ENCODE data around the gene IPPK. TPM values are rescaled to one million over a fixed set of nuclear protein-coding genes. Genes with fewer than 3 reads are reported as not detected.

The IPPK gene
- total RNA-seq, 2 donors from 2014 or later: 7.1 to 9.5 TPM

DNA sequence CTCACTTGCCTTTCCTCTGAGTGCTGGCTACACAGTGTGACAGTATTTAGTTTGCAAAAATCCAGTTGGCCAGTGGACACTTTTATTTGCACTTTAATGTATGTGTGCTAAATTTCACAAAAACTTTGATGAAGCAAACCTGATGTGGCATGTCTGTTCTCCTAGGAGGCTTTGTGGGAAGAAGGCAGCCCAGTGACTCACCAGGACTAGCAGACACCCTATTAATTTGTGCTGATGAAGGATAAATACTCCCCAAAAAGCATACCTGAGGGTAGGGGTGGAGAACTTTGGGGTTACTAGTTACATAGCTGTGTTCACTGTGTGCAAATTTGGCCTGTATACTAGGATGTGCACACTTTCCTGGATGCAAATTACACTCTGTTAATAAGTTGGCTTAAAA is 39.3 kb upstream of the IPPK start:
- intact Hi-C loops (cut with DNase I, micrococcal nuclease): no loop called here
- no peak for ATAC-seq
- no peak for DNase-seq

DNA sequence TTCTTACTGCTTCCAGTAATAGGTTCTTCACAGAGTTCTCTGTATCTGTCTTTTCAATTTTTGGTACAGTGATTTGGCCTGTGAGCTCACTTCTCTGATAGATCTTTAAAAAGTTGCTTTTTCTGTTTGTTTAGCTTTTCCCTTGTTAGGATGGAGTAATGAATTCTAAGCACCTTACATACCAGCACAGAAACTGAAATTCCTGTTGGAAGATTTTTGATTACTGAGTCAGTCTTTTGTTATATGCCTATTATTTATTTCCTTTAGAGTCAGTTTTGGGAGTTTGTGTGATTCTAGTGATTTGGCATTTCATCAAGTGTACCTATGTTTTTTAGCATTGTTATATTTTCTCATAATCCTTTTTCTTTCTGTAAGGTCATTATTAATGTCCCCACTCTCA is 37.6 kb upstream of the IPPK start:
- intact Hi-C loops (cut with DNase I, micrococcal nuclease): no loop called here
- DNase-seq (no peak), ATAC-seq (no peak)

DNA sequence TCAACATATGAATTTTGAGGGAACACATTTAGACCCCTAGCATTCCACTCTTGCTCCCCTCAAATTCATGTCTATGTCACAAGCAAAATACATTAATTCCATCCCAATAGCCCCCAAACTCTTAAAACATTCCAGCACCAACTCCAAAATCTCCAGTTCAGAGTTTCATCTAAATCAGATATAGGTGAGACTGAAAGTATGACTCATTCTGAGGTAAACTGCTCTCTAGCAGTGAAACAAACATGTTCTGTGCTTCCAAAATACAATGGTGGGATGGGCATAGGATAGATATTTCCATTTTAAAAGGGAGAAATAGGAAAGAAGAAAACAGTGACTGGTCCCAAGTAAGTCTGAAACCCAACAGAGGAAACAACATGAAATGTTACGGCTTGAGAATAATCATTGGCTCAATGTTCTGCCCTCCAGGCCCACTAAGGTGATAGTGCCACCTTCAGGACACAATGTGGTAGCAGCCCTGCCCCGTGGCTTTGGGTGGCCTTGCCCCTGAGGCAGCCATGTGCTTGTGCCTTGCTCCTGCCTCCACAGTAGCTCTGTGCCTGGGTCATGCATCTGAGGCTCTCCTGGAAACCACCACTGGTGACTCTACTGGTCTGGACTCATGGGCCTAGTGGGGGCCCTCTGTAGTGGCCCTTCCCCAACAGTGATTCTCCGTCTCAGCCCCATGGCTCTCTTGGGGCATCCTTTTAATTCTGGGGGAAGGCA is 36.4 kb upstream of the IPPK start:
- intact Hi-C loops (cut with DNase I, micrococcal nuclease): no loop called here
- ATAC-seq (peak; percentile 66), DNase-seq (no peak)

DNA sequence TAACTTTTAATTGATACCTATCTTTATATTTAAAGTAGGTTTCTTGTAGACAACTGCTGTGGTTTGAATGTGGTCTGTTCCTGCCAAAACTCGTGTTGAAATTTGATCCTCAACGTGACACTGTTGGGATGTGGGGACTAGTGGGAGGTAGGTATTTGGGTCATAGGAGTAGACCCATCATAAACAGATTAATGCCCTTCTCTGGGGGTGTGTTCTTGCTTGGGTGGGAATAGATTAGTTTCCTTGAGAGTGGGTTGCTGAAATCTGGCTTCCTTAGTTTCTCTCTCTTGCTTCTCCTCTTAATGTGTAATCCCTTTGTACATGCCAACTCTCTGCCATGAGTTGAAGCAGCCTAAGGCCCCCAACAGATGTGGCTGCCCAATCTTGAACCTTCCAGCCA is 34.6 kb upstream of the IPPK start:
- no peak for DNase-seq
- intact Hi-C loops (cut with DNase I, micrococcal nuclease): no loop called here
- no peak for ATAC-seq

DNA sequence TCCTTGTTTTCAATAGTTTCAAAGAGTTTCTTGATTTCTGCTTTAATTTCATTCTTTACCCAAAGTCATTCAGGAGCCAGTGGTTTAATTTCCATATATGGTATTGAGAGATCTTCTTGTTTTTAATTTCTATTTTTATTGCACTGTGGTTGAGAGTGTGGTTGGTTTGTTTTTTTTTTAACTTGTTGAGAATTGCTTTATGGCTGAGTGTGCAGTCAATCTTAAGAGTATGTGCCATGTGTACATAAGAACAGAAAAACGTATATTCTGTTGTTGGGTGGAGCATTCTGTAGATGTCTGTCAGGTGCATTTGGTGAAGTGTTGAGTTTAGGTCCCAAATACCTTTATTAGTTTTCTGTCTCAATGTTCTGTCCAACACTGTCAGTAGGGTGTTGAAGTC is 26.7 kb upstream of the IPPK start:
- no peak for DNase-seq
- ATAC-seq: no peak
- intact Hi-C loops (cut with DNase I, micrococcal nuclease): no loop called here

DNA sequence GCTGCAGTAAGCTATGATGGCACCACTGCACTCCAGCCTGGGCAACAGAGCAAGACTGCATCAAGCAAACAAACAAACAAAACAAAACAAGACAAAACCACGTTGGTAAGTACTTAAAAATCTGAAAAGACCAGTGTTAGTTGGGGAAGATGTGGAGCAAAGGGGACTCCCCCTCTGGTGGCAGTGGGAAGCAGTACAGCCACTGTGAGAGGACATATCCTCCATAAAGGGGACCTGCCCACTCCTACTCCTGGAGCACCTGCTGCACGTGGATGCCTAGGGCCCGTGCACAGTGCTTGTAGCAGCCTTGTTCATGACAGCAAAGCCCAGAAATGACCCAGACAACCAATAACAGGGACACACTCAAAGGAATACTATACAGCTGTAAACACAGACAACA is 17.0 kb upstream of the IPPK start:
- intact Hi-C loops (cut with DNase I, micrococcal nuclease): no loop called here

DNA sequence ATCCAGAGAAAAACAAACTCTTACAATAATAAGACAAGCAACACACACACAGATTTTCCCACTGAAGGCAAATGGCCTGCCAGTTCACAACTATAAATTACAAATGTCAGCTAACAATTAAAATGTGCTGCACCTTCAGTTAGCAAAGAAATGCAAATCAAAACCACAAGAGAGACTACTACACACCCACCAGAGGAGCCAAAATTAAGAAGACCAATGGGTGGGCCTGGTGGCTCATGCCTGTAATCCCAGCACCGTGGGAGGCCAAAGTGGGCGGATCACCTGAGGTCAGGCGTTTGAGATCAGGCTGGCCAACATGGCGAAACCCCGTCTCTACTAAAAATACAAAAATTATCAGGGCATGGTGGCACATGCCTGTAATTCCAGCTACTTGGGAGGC is 15.1 kb upstream of the IPPK start:
- no peak for ATAC-seq
- intact Hi-C loops (cut with DNase I, micrococcal nuclease): no loop called here
- no peak for DNase-seq

More for the DNA sequence above, 17.0 kb upstream of the IPPK start:
- no peak for ATAC-seq
- DNase-seq: no peak

DNA sequence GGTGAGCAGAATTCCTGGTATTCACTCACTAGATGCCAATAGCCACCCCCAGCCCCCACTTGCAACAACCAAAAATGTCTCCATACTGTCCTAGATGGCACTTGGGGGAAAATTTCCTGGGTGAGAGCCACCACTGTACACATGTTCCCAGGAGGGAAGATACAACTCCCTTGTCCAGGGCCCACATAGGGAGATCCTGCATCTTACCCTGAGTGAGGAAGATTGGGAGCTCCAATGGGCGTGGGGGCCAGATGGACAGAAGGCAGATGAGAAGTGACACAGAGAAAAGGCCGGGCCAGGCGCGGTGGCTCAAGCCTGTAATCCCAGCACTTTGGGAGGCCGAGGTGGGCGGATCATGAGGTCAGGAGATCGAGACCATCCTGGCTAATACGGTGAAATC is 12.3 kb upstream of the IPPK start:
- DNase-seq (no peak), ATAC-seq (no peak)
- intact Hi-C loops (cut with DNase I, micrococcal nuclease): no loop called here

DNA sequence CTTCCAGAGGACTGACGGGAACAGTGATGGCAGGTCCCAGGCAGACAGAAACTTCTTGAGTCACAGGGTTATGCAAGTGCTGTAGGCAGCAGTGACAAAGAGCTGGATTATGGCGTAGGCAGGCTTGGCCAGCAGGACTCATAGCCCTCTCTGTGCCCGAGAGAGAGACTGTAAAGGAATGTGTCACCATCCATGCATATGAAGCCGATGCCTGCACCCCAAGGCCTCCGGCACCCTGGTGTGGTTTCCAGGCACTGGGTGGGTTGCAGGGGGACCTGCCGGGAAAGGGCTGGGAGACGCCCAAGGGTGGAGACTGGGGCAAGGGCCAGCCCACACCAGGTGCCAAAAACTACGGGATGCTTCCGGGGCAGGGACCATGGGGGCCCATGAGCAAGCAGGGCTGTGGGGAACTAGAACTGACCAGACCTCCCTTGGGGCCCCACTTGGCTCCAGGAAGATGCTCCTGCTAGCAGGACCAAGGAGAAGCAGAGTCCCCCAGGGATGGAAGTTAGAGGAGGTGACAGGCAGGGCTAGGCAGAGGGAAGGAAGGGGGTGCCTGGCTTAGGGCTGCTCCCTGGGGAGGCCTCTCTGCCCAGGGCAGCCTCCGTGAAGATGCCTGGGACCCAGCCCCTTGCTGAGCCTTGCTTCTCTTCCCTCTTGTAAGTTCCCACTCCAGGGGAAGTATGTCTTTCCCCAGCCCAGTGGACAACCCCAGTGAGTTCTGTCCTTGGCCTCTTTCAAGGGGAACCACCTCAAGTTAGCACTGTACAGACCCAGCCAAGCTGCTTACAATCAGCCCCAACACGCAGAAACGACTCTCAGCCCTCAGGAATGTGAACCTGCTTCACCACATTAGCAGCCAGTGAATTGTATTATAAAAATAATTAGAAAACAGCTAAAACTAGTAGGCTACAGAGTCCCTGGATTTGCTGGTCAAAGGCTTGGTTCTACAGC is 10.5 kb upstream of the IPPK start:
- intact Hi-C loops (cut with DNase I, micrococcal nuclease): no loop called here
- no peak for ATAC-seq
- no peak for DNase-seq

DNA sequence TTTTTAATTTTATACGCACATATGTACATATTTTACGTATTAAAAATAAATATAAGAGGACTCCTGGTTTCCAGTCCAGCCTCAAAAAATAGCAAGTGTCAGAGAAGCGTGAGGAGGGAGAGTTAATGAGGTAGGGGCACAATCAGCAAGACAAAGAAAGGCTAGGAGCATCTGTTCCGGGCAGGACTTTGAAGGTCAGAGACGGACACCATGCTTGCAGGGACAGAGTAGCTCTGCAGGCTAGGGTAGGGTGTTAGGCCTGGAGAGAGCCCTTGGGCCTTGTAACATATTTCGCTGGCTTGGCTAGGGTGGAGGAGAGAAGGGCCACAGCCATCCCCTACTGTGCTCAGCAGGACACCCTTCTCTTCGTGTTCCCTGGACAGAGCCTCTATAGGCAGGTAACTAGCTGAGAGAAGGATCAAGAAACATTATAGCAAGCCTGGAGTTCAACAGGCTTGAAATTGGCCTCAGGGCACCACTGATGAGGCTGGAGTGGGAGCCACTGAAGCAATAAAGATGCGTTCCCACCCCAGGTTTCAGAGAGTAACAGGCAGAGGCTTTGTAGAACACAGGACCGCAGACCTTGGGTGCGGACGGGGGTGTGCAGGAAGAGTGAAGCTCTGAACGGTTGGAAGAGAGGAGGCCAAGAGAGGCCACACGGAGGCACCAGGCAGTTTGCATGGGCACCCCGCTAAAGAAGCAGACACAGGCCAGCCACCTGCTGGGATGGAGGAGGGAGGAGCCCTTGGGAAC is 9.7 kb upstream of the IPPK start:
- intact Hi-C loops (cut with DNase I, micrococcal nuclease): no loop called here
- no peak for DNase-seq
- ATAC-seq: no peak

DNA sequence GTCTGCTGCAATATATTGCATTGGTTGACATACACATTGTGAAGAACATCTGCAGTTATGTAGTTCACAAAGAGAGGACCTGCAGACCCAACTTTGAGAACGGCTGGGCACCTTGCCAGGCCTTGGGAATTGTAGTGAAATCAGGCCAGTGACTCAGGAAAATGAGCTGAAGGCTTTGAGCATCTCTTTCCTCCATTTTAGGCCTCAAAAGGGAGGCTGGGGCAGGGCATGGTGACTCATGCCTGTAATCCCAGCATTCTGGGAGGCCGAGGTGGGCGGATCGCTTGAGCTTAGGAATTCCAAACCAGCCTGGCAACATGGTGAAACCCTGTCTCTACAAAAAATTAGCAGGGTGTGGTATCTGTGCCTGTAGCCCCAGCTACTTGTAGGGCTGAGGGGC is 1.4 kb upstream of the IPPK start:
- ATAC-seq (no peak), DNase-seq (peak in 1 of 2 donors; percentile 36)
- intact Hi-C loops (cut with DNase I, micrococcal nuclease): no loop called here

DNA sequence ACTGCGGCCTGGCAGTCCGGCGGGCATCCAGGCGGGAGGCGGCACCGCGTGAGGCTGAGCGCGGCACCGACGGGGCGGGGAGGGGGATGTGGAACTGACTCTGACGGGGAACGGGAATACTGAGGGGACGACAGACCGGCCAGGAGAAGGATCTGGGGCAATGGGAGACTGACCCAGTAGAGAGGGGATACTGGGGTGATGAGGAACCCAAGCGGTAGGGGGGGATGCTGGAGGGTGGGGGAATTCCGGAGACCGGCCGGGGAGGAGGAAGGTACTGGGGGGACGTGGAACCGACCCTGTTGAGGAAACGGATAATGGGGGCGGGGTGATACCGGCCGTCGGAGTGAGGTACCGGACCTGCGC is 423 bp downstream of the IPPK start:
- DNase-seq: peak; percentile 43 to 46
- ATAC-seq: peak; percentile 46
- intact Hi-C loops (cut with DNase I, micrococcal nuclease): no loop called here

DNA sequence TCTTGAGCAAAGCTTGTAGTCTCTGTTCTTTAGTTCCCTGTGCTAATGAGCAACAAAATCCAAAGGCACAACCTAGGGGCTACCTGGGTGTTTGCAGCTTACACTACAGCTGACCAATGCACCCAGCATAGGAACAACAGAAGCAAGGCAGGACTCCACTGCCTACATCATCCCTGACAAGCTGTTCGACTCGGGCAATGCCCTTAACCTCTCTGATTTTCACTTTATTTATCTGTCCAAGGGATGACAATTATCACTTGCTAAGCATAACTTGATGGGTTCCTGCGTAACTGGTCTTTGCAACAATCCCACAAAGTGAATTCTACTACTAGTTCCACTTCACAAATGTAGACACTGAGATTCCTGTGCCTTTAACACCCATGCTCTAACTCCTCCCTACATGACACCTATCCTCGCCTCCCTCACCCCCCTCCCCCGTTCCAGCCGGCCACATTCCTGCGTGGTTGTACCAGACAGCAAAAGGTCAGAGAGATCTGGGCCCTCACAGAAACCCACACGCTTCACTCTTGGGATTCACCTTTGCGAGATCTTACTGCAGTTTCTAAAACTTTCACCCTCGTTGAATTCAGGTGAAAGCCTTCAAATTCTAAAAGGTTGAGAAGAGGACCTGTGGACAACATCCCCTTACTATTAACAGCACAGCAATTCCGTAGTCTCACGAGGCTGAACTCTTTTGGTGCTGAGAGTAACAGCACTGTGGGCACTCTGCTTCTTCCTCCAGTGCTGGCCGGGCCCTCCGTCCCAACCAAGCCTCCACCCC is 995 bp downstream of the IPPK start:
- peak; percentile 46 for ATAC-seq
- intact Hi-C loops (cut with DNase I, micrococcal nuclease): no loop called here
- DNase-seq: peak; percentile 48 to 59

DNA sequence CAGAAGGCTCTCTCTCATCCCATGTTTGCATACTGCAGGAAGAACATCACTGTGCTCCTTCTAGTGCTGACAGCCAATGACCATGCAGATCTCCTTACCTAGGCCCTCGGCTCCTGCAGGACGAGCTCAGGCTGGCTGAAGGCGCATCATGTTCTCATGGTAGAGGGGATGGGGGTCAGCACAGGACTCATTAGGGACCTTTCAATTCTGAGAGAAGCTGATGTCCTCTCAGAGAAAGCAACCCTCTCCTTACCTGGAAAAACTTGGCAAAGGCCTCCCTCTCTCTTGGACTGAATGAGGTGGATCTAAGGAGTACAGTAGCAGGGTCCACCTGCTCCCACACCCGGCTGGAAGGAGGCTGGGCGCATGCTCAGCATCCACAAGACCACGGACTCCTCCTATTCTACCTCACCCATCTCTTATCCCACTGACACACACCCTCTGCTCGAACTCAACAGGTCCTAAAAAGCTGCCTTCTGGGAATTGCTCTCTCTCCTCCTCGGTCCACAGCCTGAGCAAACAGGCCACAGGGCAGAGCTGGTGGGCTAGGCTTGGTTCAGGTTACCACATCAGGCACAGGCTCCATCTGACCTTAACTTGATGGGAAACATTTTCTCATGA is 2.9 kb downstream of the IPPK start:
- intact Hi-C loops (cut with DNase I, micrococcal nuclease): no loop called here
- no peak for DNase-seq
- no peak for ATAC-seq

DNA sequence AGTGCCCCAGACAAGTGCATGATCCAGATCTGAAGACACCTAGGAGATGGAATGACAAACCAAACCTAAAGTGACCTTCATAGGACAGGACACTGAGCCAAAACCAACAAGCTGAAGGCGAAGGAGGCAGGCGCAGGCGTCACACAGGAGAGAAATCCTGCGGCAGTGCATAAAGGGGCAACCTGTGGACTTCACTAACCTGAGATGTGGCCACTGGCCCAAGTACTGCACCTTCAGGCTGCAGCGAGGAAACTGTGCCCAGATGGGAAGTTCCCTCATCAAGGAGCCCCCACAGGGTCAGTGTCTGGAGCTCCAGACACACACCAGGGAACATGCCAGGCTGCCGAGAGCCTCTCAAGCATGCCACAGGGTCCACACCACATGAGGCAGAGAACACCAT is 3.7 kb downstream of the IPPK start:
- ATAC-seq (no peak), DNase-seq (no peak)
- intact Hi-C loops (cut with DNase I, micrococcal nuclease): no loop called here

DNA sequence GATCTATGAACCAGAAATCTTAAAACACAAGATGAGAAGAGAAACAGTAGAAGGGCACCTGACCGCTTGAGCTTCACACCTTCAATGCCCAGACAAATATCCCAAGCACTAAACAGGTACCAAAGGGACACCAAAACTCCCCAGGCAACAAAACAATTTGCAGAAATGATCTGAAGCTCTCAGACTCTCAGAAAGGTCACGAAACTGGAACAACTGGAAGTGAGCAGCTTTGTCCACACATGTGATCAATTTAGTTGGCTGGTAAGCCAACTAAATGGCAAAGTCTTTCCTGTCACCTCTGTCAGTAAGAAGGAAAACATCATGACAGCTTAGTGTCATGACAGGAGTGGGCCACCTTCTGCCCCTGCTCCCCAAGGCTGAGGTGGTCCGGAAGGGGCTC is 4.1 kb downstream of the IPPK start:
- intact Hi-C loops (cut with DNase I, micrococcal nuclease): no loop called here
- ATAC-seq: no peak
- no peak for DNase-seq

DNA sequence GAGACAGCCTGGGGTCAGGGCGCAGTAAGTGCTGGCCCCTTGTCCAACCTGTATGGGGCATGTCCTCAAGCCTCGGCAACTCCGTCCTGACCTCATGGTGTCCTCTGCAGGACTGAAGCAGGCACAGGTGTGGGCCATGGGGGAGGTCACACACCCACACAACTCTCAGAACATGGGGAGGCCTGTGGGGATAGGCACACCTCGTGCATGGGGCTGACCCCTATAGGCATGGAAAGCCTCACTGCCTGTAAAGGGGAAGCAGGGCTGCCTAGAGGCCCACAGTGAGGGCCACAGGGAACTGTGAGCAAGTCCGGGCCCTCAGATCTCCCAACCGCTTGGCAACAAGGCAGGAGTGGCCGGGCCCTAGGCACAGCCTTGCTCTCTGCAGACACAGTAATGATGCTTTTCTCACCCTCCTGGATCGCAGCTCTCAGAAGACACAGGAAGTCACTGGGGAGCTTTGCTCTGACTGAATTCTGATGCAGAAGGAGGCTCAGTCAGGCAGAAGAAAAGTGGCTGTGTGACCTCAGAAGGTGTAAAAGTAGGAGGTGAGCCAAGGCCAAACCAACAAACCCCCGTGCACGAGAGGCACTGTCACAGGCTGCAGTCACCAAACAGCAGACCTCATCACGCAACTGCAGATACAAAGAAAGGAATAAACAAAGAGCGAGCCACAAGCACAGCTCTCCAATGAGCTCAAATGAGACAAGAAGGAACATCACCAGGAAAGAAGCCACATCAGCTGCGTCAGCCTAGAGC is 5.4 kb downstream of the IPPK start:
- DNase-seq: no peak
- no peak for ATAC-seq
- intact Hi-C loops (cut with DNase I, micrococcal nuclease): no loop called here

DNA sequence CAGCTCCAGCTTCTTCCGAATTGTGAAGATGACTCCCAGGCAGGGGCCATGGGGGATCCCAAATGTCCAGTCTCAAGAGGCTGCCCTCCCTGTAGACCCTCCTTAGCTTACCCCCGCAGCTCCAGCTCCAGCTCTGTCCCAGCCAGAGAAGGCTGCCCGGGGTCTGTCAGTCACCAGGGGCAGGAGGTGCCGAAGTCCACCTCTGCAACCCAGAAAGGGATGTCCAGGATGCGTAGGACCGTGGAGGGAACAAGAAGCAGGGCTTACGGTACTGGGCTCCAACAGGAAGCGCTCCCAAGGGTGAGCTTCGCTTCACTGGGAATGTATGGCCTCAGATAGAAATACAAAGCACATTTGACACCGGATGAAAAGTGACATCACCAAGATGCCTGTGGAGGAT is 6.0 kb downstream of the IPPK start:
- no peak for DNase-seq
- ATAC-seq: no peak
- intact Hi-C loops (cut with DNase I, micrococcal nuclease): no loop called here
